K562 (cell line): ENCODE measurements around the gene GOLGA2. TPM values are rescaled to one million over a fixed set of nuclear protein-coding genes. Genes with fewer than 3 reads are reported as not detected.

Source experiments
- AFF4 ChIP-seq: sonication (generic); formaldehyde crosslinking; IDR thresholded peaks from 2 replicates; pipeline ENCODE4 v1.8.0; 2023; ENCODE audit warnings: mild to moderate bottlenecking, missing genetic modification reagents
- ARHGAP35 ChIP-seq: fragments of 450-650 bp; IDR thresholded peaks from 2 replicates; pipeline ENCODE4 v1.6.1; 2018; ENCODE audit not compliant: partially characterized antibody
- CHAMP1 ChIP-seq: fragments of 450-650 bp; IDR thresholded peaks from 2 replicates; pipeline ENCODE4 v1.6.1; 2016; ENCODE audit warnings: mild to moderate bottlenecking
- CTBP1 ChIP-seq: fragments of 450-650 bp; IDR thresholded peaks from 2 replicates; pipeline ENCODE4 v1.6.1; 2016; ENCODE audit warnings: borderline replicate concordance
- E2F1 ChIP-seq: sonication (generic); formaldehyde crosslinking; IDR thresholded peaks from 2 replicates; pipeline ENCODE4 v1.8.1; 2023; ENCODE audit warnings: mild to moderate bottlenecking, missing genetic modification reagents, moderate library complexity
- E2F3 ChIP-seq: fragments of 250-450 bp; sonication (Bioruptor Pico); IDR thresholded peaks from 2 replicates; pipeline ENCODE4 v1.4.0; 2020; ENCODE audit warnings: mild to moderate bottlenecking
- EHMT2 ChIP-seq: fragments of 450-650 bp; IDR thresholded peaks from 2 replicates; pipeline ENCODE4 v1.6.1; 2018; ENCODE audit warnings: antibody characterized with exemption
- HNRNPL ChIP-seq: fragments of 200-400 bp; formaldehyde crosslinking; IDR thresholded peaks from 2 replicates; pipeline ENCODE4 v1.6.1; 2017; ENCODE audit warnings: low read depth, mild to moderate bottlenecking, low read length
- ILF3 ChIP-seq: fragments of 450-650 bp; IDR thresholded peaks from 2 replicates; pipeline ENCODE4 v1.6.1; 2018; ENCODE audit warnings: antibody characterized with exemption, mild to moderate bottlenecking, moderate library complexity, borderline replicate concordance
- KAT7 ChIP-seq: sonication (generic); formaldehyde crosslinking; IDR thresholded peaks from 2 replicates; pipeline ENCODE4 v1.8.0; 2022; ENCODE audit warnings: missing genetic modification reagents, mild to moderate bottlenecking, borderline replicate concordance
- NR2C1 ChIP-seq, 2 experiments: fragments of 450-650 bp; IDR thresholded peaks; 2 replicates each; pipeline ENCODE4 v1.6.1; 2017; ENCODE audit warnings: mild to moderate bottlenecking in 2 of 2, antibody characterized with exemption in 1 of 2, inconsistent platforms in 1 of 2, missing compliant biosample characterization in 1 of 2, missing genetic modification characterization in 1 of 2
- POU5F1 ChIP-seq: fragments of 150-350 bp; IDR thresholded peaks from 2 replicates; pipeline ENCODE4 v1.6.1; 2014; ENCODE audit warnings: borderline replicate concordance, low read length, low read depth, mild to moderate bottlenecking; ENCODE audit not compliant: partially characterized antibody
- TEAD1 ChIP-seq, 2 experiments: fragments of 450-650 bp in 1 of 2; sonication (generic) in 1 of 2; formaldehyde crosslinking; IDR thresholded peaks; 2 replicates each; pipeline versions ENCODE4 v1.4.0 to v1.8.0; 2020 to 2022; ENCODE audit warnings: mild to moderate bottlenecking in 2 of 2, missing genetic modification reagents in 1 of 2
- ZNF212 ChIP-seq: fragments of 450-650 bp; formaldehyde crosslinking; IDR thresholded peaks from 2 replicates; pipeline ENCODE4 v1.4.0; 2020; ENCODE audit warnings: mild to moderate bottlenecking
- ZSCAN32 ChIP-seq: fragments of 450-650 bp; formaldehyde crosslinking; IDR thresholded peaks from 2 replicates; pipeline ENCODE4 v1.4.0; 2020; ENCODE audit warnings: mild to moderate bottlenecking, moderate library complexity
- polyA plus RNA-seq, 8 experiments: library from polyadenylated mRNA; depleted of rRNA in 4 of 8; stranded (reverse) in 5 of 8; unstranded in 3 of 8; fragments of >200 nt; fragmentation: Nextera tagmentation in 2 of 8; fragmentation: Illumina TruSeq in 1 of 8; extraction: Ambion mirVana in 2 of 8; extraction: Trizol in 1 of 8; gene quantifications; 2 replicates each; pipeline versions ENCODE4 v1.2.1 to v1.2.3, GENCODE V29; 2011 to 2014; ENCODE audit warnings: inconsistent platforms in 1 of 8, missing spikeins in 1 of 8
- total RNA-seq, 7 experiments: library from RNA; depleted of rRNA in 6 of 7; stranded (reverse); fragments of >200 nt in 6 of 7; fragmentation: Illumina TruSeq in 2 of 7; extraction: Trizol in 2 of 7; gene quantifications; 2 replicates each; pipeline versions ENCODE4 v1.2.1 to v1.2.3, GENCODE V29; 2011 to 2021; ENCODE audit warnings: low replicate concordance in 1 of 7
- TF ChIP-seq, protein P1 (sequence below): fragments of 250-450 bp; sonication (Bioruptor Pico); IDR thresholded peaks from 2 replicates; pipeline ENCODE4 v1.4.0; 2020; ENCODE audit warnings: mild to moderate bottlenecking, moderate library complexity

Gene GOLGA2
- total and polyA plus RNA-seq, 9 of the 15 experiments (the other 6 are each of a cell fraction or from before 2014, with no cell fraction given) = 15.7 to 138 (median 76.0) TPM

- TF ChIP-seq NR2C1 (IDR thresholded peaks at IDR 0.05) (no peak), NR2C1 (tag; IDR thresholded peaks at IDR 0.05) (no peak), ZNF212 (peak; percentile 25; the same call in 1 of the 2 replicates), E2F3 (no peak), ILF3 (no peak), TEAD1 (CRISPR knock-in tag; IDR thresholded peaks at IDR 0.05) (peak in 1 of 2 experiments; percentile 40; a peak in 1 of 4 replicates), AFF4 (no peak), KAT7 (CRISPR knock-in tag) (no peak), CHAMP1 (no peak), POU5F1 (no peak), EHMT2 (no peak), ARHGAP35 (no peak), E2F1 (no peak), CTBP1 (no peak), HNRNPL (no peak), ZSCAN32 (0 out of 2 replicates have a peak, but pooled peaks have one; percentile 11)
- TF ChIP-seq, protein P1, sequence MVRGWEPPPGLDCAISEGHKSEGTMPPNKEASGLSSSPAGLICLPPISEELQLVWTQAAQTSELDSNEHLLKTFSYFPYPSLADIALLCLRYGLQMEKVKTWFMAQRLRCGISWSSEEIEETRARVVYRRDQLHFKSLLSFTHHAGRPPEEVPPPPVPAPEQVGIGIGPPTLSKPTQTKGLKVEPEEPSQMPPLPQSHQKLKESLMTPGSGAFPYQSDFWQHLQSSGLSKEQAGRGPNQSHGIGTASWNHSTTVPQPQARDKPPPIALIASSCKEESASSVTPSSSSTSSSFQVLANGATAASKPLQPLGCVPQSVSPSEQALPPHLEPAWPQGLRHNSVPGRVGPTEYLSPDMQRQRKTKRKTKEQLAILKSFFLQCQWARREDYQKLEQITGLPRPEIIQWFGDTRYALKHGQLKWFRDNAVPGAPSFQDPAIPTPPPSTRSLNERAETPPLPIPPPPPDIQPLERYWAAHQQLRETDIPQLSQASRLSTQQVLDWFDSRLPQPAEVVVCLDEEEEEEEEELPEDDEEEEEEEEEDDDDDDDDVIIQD (CRISPR knock-in tag) = no peak
Measured at GRCh38 chr9:128254855-128255759, 20.7 kb downstream of the GOLGA2 start (continued).
